Endothelial cell of umbilical vein (primary cell): ENCODE results near the gene SH3TC1. TPM values are rescaled to one million over a fixed set of nuclear protein-coding genes. Genes with fewer than 3 reads are reported as not detected.

Source experiments
- BruUV-seq: library from RNA; stranded (reverse); fragments of 400-500 nt; replicated peaks from 2 replicates; lab custom pipeline; 2021; lab: Mats Ljungman, UMichigan
- CTCF ChIA-PET: fragments of 300-600, 350-600 bp; sonication (Branson Sonifier 250); formaldehyde crosslinking; loops from one replicate; lab custom pipeline; 2021; ENCODE audit warnings: antibody characterized with exemption, inconsistent platforms; lab: Charles Lee
- POLR2A ChIA-PET: fragments of 300-600, 350-600 bp; sonication (Branson Sonifier 250); formaldehyde crosslinking; loops from one replicate; lab custom pipeline; 2021; ENCODE audit warnings: antibody characterized with exemption, inconsistent platforms; lab: Charles Lee
- DNase-seq: peaks from one replicate; pipeline ENCODE4 v3.0.0-alpha.2; 2011; ENCODE audit warnings: low read depth, low spot score
- FAIRE-seq: peaks from 2 replicates; lab custom pipeline; 2011; peaks lifted over from hg19 to GRCh38; lab: Jason Lieb, UNC
- H2AFZ ChIP-seq: 2 replicates; pipeline ENCODE4 v1.6.0; 2012; ENCODE audit warnings: low read depth, low read length, control low read depth, inconsistent platforms
- H3K27ac ChIP-seq: 2 replicates; pipeline ENCODE4 v1.5.1; 2011; ENCODE audit warnings: low read depth, mild to moderate bottlenecking, control low read depth, low read length, moderate library complexity; ENCODE audit not compliant: insufficient read depth
- H3K27me3 ChIP-seq, 2 experiments: 2 replicates each; pipeline versions ENCODE4 v1.6.0 to v1.6.1; 2011; ENCODE audit warnings: low read length in 2 of 2, mixed read lengths in 1 of 2; ENCODE audit not compliant: control insufficient read depth in 2 of 2, insufficient read depth in 2 of 2
- H3K36me3 ChIP-seq, 2 experiments: 2 replicates in 1 of 2; 3 replicates in 1 of 2; pipeline ENCODE4 v1.5.1; 2011; ENCODE audit warnings: low read length in 2 of 2, mild to moderate bottlenecking in 1 of 2, moderate library complexity in 1 of 2; ENCODE audit not compliant: control insufficient read depth in 2 of 2, insufficient read depth in 2 of 2; ENCODE audit errors: extremely low read depth in 1 of 2
- H3K4me1 ChIP-seq: 3 replicates; pipeline ENCODE4 v1.5.1; 2011; ENCODE audit warnings: mild to moderate bottlenecking, low read length; ENCODE audit not compliant: control insufficient read depth, insufficient read depth; ENCODE audit errors: extremely low read depth
- H3K4me2 ChIP-seq: 2 replicates; pipeline ENCODE4 v1.6.1; 2011; ENCODE audit warnings: low read length, control low read depth, mixed read lengths; ENCODE audit not compliant: insufficient read depth
- H3K4me3 ChIP-seq, 3 experiments: fragments of 200-600 bp in 1 of 3; sonication (generic), shearing (Covaris generic) in 1 of 3; replicated peaks in 1 of 3; 2 replicates each; pipeline ENCODE4 v1.5.1; 2011 to 2016; ENCODE audit warnings: control low read depth in 3 of 3, low read length in 3 of 3, mild to moderate bottlenecking in 2 of 3, inconsistent platforms in 1 of 3, low read depth in 1 of 3, moderate library complexity in 1 of 3; ENCODE audit not compliant: insufficient read depth in 1 of 3
- H3K79me2 ChIP-seq: 2 replicates; pipeline ENCODE4 v1.6.0; 2012; ENCODE audit warnings: low read length, inconsistent platforms; ENCODE audit not compliant: control insufficient read depth, insufficient read depth
- H3K9ac ChIP-seq: replicated peaks from 2 replicates; pipeline ENCODE3; 2011; ENCODE audit warnings: low read length, control low read depth; ENCODE audit not compliant: insufficient read depth; ENCODE audit errors: extremely low read depth
- H3K9me1 ChIP-seq: replicated peaks from 3 replicates; pipeline ENCODE4 v1.6.0; 2011; ENCODE audit warnings: mild to moderate bottlenecking, low read length; ENCODE audit not compliant: control insufficient read depth, insufficient read depth; ENCODE audit errors: extremely low read depth
- H3K9me3 ChIP-seq: replicated peaks from 2 replicates; pipeline ENCODE4 v1.5.1; 2012; ENCODE audit warnings: low read length, inconsistent platforms; ENCODE audit not compliant: control insufficient read depth, insufficient read depth
- H4K20me1 ChIP-seq: replicated peaks from 2 replicates; pipeline ENCODE3; 2011; ENCODE audit warnings: mild to moderate bottlenecking, low read length; ENCODE audit not compliant: control insufficient read depth, insufficient read depth; ENCODE audit errors: extremely low read depth
- CTCF ChIP-seq, 2 donors: IDR thresholded peaks; 1 replicate in 1 of 2; 2 replicates in 1 of 2; pipeline ENCODE4 v1.5.1; 2011; ENCODE audit warnings: low read length in 2 of 2, mild to moderate bottlenecking in 2 of 2, moderate library complexity in 2 of 2, control low read depth in 1 of 2, inconsistent platforms in 1 of 2, low read depth in 1 of 2; ENCODE audit not compliant: insufficient read depth in 1 of 2; ENCODE audit errors: extremely low read depth in 1 of 2
- GATA2 ChIP-seq: IDR thresholded peaks from 2 replicates; pipeline ENCODE4 v1.7.0; 2011; ENCODE audit warnings: low read depth, mild to moderate bottlenecking, moderate library complexity, mixed read lengths, low read length; ENCODE audit not compliant: insufficient read length, insufficient read depth
- JUN ChIP-seq: IDR thresholded peaks from 2 replicates; pipeline ENCODE4 v1.6.1; 2011; ENCODE audit warnings: borderline replicate concordance, low read depth; ENCODE audit not compliant: insufficient read length, insufficient read depth
- MAX ChIP-seq: IDR thresholded peaks from 2 replicates; pipeline ENCODE4 v1.6.1; 2011; ENCODE audit not compliant: insufficient read depth, insufficient read length
- MYC ChIP-seq: IDR thresholded peaks from one replicate; pipeline ENCODE4 v1.6.1; 2011; ENCODE audit warnings: mild to moderate bottlenecking, low read depth, low read length
- POLR2A ChIP-seq: IDR thresholded peaks from 2 replicates; pipeline ENCODE4 v1.6.1; 2012; ENCODE audit warnings: low read depth, mild to moderate bottlenecking, control low read depth, low read length
- dilution Hi-C: fragments of 300-500 bp; cut with MboI; formaldehyde crosslinking; loops from one replicate; pipeline ENCODE4 v1.15.0; 2019; ENCODE audit warnings: low sequenced_read_pairs; ENCODE audit not compliant: extremely low pct_ligation_motif_present
- intact Hi-C: fragments of 100-400 bp; cut with micrococcal nuclease; formaldehyde crosslinking; loops from one replicate; pipeline ENCODE4 v1.10.0; 2022
- polyA plus RNA-seq, 4 experiments: library from polyadenylated mRNA; depleted of rRNA in 3 of 4; stranded (reverse) in 3 of 4; unstranded in 1 of 4; fragments of >200 nt; gene quantifications; 2 replicates each; pipeline versions ENCODE4 v1.2.1 to v1.2.3, GENCODE V29; 2011 to 2012; ENCODE audit warnings: missing spikeins in 1 of 4
- total RNA-seq: library from RNA; stranded (reverse); gene quantifications from 2 replicates; pipeline ENCODE4 v1.2.3, GENCODE V29; 2021

The SH3TC1 gene
- total and polyA plus RNA-seq, 2 donors (not counting 3 experiments of a cell fraction or from before 2014, with no cell fraction given): 96.5 to 192 TPM

- Histone ChIP-seq H3K4me2 (no peak overlapping the region), H3K36me3 (no peaks in the 10 kb centered on the region), H3K27ac (no peak overlapping the region), H3K9me1 (no peaks in the 10 kb centered on the region), H3K9ac (no peak overlapping the region), H3K4me3 (no peak overlapping the region), H2AFZ (no peak overlapping the region), H3K27me3 (no peaks in the 10 kb centered on the region), H3K4me1 (peaks cover 62% of the 10 kb centered on the region), H3K79me2 (no peaks in the 10 kb centered on the region), H3K9me3 (no peaks in the 10 kb centered on the region), H4K20me1 (no peaks in the 10 kb centered on the region)
- BruUV-seq: no TSS peak
- DNase-seq: peak; percentile 79
- dilution Hi-C loops: no loop called here
- peak; percentile 92 for FAIRE-seq
- ChIA-PET CTCF (interaction anchor here (0.9 to 7.5 kb wide), 5 partner anchors 12 to 435 kb away, joined by 3 to 168 read pairs (median 3); no protein-coding TSS in a partner anchor), POLR2A (no interaction called here)
- intact Hi-C loops: loop anchor here (5.0 kb wide), 2 partner anchors 206 to 276 kb away; no protein-coding TSS in a partner anchor
- TF ChIP-seq POLR2A: no peak
- TF ChIP-seq MAX: no peak
- no peak for TF ChIP-seq MYC
- peak; percentile 9 to 18 for TF ChIP-seq CTCF (IDR thresholded peaks at IDR 0.05; ENCODE audit: extremely low read depth in 1 of 2, insufficient read depth in 1 of 2, low read depth in 1 of 2, low read length in 2 of 2)
- no peak for TF ChIP-seq GATA2
- no peak for TF ChIP-seq JUN
Measured at GRCh38 chr4:8192748-8193738, 6.0 kb upstream of the SH3TC1 start.
